CD4-positive, alpha-beta T cell treated with Interleukin-2 at 100 ng/mL for 4 hours (primary cell): ENCODE data around the gene SMOC1.

Source experiments
- DNase-seq: peaks from one replicate; pipeline ENCODE4 v3.0.0-alpha.2; 2020; ENCODE audit warnings: low spot score

SMOC1 gene, protein sequence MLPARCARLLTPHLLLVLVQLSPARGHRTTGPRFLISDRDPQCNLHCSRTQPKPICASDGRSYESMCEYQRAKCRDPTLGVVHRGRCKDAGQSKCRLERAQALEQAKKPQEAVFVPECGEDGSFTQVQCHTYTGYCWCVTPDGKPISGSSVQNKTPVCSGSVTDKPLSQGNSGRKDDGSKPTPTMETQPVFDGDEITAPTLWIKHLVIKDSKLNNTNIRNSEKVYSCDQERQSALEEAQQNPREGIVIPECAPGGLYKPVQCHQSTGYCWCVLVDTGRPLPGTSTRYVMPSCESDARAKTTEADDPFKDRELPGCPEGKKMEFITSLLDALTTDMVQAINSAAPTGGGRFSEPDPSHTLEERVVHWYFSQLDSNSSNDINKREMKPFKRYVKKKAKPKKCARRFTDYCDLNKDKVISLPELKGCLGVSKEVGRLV

DNA sequence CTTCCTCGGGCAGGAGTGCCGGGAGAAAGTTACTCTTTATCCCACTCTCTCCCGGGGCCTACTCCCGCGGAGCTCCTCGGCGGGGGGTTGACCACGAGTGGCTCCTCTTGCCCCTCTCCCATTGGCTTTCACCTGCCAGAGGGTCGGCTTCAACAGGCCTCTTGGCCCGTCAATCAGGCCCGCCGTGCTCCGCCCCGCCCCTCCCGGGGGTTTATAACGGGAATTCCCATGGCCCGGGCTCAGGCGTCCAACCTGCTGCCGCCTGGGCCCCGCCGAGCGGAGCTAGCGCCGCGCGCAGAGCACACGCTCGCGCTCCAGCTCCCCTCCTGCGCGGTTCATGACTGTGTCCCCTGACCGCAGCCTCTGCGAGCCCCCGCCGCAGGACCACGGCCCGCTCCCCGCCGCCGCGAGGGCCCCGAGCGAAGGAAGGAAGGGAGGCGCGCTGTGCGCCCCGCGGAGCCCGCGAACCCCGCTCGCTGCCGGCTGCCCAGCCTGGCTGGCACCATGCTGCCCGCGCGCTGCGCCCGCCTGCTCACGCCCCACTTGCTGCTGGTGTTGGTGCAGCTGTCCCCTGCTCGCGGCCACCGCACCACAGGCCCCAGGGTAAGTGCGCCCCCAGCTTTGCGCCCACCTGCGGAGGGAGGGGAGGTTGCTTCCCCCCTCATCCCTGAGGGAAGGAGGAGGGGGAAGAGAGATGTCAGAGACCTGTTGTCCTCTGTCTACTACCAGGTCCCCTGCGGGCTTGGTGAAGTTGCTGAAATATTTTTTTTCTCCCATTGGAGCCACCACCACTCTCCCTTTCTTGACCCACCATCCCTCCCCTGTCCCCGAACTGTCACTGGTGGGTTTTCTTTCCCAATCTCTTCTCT is at the start of gene SMOC1:
SMOC1 (plus strand) TSS at position 242 of the 869 bp plus-strand sequence; CDS start at position 505, 263 bp downstream.
- DNase-seq, result no peak

GRCh38 chr14:69838881-69839416 is 40.3 kb upstream of the SMOC1 start:
- no peak for DNase-seq

DNA sequence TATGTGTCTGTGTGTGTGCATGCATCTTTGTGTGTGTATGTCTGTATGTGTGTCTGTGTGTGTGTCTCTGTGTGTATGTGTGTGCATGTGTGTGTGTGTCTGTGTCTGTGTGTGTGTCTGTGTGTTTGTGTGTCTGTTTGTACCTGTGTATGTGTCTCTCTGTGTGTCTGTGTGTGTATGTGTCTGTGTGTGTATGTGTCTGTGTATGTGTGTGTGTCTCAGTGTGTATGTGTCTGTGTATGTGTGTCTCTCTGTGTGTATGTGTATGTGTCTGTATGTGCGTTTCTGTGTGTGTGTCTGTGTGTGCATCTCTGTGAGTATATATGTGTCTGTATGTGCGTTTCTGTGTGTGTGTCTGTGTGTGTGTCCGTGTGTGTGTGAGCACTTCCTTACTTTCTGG is 39.6 kb upstream of the SMOC1 start:
- DNase-seq, result no peak

DNA sequence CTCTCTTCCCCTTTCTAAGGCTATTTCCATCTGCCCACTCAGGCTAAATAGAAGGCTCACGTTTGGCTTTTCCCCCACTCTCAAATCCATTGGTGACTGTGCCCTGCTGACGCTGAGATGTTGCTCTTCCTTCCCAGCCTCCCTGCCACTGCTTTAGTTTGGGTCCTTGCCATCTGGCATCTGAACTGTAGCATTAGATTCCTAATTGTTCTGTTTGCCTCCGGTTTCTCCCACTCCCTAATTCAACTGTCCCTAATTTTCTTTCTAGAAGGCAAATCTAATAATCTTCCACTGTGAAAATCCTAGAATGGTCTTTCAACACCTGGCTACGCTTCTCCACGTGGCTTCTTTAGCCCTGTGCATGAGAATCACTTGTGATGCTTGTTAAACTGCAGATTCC is 37.6 kb upstream of the SMOC1 start:
- no peak for DNase-seq

DNA sequence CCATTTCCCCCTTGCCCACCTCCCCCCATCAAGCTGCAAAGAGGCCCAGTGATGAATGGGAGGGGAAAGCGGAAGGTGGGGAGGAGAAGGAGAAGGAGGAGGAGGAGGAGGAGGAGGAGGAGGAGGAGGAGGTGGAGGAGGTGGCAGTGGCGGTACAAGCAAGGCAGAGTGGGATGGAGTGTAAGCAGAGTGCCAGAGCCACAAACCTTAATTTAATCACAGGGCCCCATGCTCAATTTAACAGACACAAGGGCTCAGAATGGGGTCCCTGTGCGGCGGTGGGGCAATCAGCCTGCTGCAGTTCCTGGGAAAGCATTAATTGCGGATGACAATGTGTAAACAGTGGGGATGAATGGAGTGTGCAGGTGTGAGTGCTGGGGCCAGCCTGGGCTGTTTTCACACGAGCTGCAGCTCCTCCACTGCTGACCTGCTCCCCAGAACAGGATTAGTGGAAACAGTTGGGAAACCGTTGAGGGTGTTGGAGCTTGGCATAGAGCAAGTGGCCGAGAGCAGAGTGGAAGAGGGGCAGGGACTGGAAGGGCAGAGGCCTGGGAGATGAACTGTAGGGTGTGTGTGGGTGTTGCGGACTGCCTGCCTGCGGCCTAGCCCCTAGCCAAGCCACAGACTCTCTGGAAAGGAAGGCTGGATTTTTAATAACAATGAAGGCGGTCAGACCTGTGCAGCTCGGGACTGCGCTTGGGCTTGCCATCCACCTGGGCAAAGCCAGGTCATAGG is 36.4 kb upstream of the SMOC1 start:
- no peak for DNase-seq

DNA sequence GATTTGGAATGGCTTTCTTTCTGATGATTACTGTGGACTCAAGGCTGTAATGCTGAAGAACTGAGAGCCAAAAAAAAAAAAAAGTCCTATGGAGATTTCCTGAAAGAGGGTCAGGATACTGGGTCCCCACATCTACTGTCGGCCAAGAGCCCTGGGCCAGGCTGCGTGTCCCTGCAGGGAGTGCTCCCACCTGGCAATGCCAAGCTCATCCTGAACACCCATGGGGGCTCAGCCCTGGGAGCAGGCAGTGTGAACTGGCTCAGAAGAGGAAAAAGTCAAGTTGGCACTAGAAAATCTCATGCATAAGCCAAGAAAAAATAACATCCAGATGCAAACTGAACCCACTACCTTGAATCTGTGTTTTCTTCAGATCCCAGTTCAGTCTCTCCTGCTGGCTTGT is 35.0 kb upstream of the SMOC1 start:
- DNase-seq, result no peak

DNA sequence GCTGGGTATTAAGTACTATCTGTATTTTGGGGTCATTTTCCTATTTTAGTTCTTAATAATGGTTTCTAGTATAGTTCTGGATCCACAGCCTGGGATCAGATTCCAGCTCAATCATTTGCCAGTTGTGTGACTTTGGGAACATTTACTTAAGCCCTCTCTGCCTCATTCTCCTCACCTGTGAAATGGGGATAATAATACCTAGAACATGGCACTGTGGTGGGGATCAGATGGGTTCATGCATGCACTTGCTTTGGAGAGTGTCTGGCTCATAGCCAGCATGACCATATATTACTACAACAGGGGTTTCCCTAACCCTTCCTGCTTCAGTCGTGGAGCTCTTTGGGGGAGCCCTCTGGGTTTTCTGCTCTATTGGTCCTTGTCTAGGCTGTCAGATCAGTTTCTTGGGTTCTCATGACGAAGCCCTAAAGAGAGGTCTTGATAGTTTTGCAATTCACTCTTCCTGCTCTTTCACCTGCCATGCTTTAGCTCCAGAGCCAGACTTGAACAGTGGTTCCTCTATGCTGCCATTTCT is 34.1 kb upstream of the SMOC1 start:
- DNase-seq, result no peak

DNA sequence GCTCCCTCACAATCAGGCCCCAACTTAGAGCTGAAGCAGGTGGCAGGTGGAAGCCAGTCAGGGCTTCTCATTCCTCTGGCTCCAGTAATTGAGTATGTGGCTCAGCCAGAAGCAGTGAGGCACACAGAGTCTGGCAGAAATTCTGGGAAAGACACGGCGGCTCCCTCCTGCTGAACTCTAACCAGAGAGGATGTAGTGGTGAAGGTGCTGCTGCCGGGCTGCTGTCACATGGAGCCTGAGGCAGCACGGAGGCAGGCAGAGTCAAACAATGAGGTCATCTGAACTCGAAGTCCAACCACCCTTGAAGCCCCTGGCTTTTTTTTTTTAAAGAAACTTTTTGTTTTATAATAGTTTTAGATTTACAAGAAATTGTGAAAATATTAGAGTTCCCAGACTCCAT is 33.4 kb upstream of the SMOC1 start:
- DNase-seq, result no peak

DNA sequence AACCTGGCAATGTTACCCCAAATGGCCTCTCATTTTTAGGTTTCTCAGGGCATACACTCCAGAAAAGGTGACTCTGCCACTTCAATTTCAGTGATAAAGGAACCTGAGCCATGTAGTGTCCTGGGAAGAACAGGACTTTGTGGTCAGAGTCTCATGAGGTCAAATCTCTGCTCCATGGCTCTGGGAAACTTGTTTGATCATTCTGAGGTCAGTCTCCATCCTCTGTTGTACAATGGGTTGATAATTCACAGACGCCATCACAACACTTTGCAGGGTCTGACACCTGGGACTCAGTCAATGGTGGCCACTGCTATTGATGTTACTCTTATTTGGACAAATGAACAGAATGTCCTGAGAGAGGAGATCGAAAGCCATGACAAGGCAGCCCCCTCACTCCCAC is 31.1 kb upstream of the SMOC1 start:
- no peak for DNase-seq

DNA sequence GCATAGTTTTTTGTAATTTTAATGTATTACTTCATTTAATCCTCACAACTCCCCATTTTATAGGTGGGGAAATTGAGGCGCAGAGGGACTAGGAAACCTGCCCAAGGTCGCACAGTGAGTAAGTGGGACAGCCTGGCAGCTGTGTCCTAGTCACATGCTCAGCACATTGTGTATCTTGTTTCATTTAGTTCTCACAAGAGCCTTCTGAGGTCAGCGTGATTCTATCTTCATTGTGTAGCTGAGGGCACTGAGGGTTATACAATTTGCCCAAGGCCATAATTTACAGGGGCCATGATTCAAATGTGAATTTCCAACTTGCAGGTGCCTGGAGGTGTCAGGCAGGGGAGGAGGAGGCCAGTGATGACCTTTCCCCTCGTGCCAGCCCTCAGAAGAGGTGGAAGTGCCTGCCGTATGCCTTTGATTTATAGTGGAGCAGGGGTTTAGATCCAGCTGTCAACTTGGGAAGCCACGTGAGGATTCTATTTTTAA is 30.3 kb upstream of the SMOC1 start:
- DNase-seq, result no peak

- DNase-seq, result no peak
Measured at GRCh38 chr14:69850086-69850735, 29.0 kb upstream of the SMOC1 start.

GRCh38 chr14:69850736-69851112 is 28.5 kb upstream of the SMOC1 start:
- no peak for DNase-seq

- DNase-seq, result no peak
Measured at GRCh38 chr14:69852531-69853321, 26.5 kb upstream of the SMOC1 start.

GRCh38 chr14:69853774-69854173 is 25.4 kb upstream of the SMOC1 start:
- DNase-seq, result no peak

GRCh38 chr14:69854598-69854997 is 24.6 kb upstream of the SMOC1 start:
- no peak for DNase-seq

GRCh38 chr14:69855180-69855832 is 23.9 kb upstream of the SMOC1 start:
- no peak for DNase-seq

DNA sequence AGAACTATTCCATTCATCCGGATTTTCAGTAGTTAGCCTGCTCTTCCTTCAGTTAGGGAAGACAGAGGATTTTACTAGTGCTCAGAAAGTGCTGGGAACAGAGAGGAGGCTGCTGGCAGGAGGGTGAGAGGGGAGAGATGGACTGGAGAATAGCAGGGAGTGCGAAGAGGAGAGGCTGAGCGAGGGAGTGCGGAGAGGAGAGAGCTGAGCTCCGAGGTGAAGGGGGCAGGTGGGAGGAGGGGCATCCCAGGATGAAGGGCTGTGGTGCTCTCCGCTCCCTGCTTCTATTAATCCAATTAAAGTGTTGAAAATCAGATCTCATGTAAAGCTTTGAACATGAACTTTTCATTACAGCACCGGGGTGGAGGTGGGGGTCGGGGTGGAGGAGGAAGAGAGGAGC is 20.4 kb upstream of the SMOC1 start:
- DNase-seq, result no peak

- no peak for DNase-seq
Measured at GRCh38 chr14:69859591-69859990, 19.6 kb upstream of the SMOC1 start.

- DNase-seq, result no peak
Measured at GRCh38 chr14:69860221-69860620, 19.0 kb upstream of the SMOC1 start.

DNA sequence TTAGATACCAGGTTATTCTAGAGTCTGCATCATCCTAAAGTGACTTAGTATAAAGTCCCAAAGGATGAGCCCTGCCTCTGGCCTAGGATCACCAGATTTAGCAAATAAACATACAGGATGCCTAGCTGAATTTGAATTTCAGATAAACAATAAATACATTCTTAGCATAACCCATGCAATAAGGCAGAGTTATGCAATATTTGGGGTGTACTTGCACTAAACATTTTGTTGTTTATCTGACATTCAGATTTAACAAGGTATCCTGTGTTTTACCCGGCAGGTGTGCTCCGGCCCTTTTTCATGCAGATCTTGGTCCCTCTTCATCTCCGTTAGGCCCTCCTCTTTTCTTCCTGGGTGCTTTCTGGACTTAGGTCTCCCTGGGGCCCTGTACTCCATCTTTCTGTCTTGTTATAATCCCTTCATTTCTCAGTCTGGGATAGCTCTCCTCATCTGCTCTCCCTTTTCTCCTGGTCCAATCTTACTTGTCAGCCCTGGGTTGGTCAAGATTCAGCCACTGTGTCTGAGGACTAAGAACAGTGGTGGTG is 18.1 kb upstream of the SMOC1 start:
- no peak for DNase-seq
